ENCODE data around the gene FOXP1. TPM values are rescaled to one million over a fixed set of nuclear protein-coding genes. Genes with fewer than 3 reads are reported as not detected.

Gene FOXP1
- total and polyA plus RNA-seq, 3 donors from 2014 or later = 37.8 to 105 (median 75.9) TPM

DNA sequence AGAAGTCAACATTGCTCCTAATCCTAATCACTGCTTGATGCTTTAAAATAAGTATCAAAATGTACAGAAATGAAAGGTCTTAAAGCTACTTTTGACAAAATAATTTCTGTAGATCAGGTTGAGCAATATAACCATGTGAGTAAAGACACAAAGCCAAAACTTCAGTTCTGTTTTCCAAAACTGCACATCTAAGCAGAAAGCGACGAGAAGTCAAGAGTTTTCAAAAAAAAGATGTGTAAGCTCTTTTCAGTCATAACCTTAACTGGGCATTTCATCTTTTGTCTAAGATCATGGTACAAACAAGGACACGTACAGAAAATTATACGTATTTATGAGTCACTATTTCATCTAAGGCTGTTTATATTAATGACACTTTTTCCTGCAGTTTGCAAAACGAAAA is 608.8 kb downstream of the FOXP1 start:
- no peak overlapping the region for H3K27ac ChIP-seq
- no peak for DNase-seq
- TF ChIP-seq, protein P1, sequence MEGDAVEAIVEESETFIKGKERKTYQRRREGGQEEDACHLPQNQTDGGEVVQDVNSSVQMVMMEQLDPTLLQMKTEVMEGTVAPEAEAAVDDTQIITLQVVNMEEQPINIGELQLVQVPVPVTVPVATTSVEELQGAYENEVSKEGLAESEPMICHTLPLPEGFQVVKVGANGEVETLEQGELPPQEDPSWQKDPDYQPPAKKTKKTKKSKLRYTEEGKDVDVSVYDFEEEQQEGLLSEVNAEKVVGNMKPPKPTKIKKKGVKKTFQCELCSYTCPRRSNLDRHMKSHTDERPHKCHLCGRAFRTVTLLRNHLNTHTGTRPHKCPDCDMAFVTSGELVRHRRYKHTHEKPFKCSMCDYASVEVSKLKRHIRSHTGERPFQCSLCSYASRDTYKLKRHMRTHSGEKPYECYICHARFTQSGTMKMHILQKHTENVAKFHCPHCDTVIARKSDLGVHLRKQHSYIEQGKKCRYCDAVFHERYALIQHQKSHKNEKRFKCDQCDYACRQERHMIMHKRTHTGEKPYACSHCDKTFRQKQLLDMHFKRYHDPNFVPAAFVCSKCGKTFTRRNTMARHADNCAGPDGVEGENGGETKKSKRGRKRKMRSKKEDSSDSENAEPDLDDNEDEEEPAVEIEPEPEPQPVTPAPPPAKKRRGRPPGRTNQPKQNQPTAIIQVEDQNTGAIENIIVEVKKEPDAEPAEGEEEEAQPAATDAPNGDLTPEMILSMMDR (IDR thresholded peaks at IDR 0.05) = no peak
- no peak for TF ChIP-seq POLR2A (IDR thresholded peaks at IDR 0.05)
- no peaks in the 10 kb centered on the region for H3K36me3 ChIP-seq (ENCODE audit: low read depth, missing control alignments)
- no peaks in the 10 kb centered on the region for H3K9me3 ChIP-seq
- H3K4me1 ChIP-seq = no peaks in the 10 kb centered on the region
- H3K27me3 ChIP-seq = no peaks in the 10 kb centered on the region
- WGBS, 2 donors = 92 to 95% methylated on average over 5 of the region's 5 CpGs
- intact Hi-C loops (cut with DNase I; ENCODE audit: low total_unique reads) = no loop called here
- H3K4me3 ChIP-seq = no peak overlapping the region

DNA sequence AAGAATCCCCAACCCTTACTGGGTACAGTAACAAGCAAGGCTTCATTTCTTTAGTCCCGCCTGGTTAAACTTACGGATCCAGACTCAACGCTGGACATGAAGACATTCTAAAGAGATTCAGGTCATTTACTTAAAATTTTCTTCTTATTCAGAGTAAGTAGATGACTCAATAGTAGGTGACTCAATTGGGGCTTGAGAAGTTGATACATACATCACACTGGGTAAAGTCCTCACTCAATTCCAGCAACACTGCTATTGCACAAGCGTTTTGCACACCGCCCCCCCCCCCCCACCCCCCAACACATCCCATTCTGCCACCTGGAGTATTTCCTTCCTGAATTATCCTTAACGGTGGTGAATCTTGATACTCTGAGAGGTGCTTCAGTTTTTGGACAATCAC is 610.0 kb downstream of the FOXP1 start:
- no peaks in the 10 kb centered on the region for H3K27me3 ChIP-seq
- WGBS, 2 donors = 90 to 91% methylated on average over 6 of the region's 6 CpGs
- no peak overlapping the region for H3K4me3 ChIP-seq
- no peak overlapping the region for H3K27ac ChIP-seq
- no peaks in the 10 kb centered on the region for H3K4me1 ChIP-seq
- H3K9me3 ChIP-seq = no peaks in the 10 kb centered on the region
- no peaks in the 10 kb centered on the region for H3K36me3 ChIP-seq (ENCODE audit: low read depth, missing control alignments)
- DNase-seq = no peak
- intact Hi-C loops (cut with DNase I; ENCODE audit: low total_unique reads) = no loop called here
- no peak for TF ChIP-seq POLR2A (IDR thresholded peaks at IDR 0.05)
- TF ChIP-seq, protein P1 (IDR thresholded peaks at IDR 0.05) = no peak

DNA sequence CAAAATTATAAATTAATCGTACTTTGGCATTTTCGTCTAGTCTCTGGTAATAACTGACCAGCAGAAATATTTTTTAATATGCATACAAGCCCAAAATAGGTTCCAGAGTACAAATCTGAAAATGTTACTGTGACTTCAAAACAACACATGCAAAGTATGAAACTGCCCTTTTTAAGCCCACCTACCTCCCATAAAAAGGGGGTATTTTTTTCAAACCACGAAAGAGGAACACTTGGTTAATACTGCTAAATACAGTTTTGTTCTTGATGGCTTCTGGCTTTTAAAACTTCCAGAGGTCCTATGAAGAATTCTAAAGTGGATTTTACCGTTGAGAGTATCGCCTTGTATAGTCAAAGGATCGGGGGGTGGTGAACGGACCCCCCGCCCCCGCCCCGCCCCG is 610.7 kb downstream of the FOXP1 start:
- 93 to 96% methylated on average over 11 of the region's 11 CpGs for WGBS, 2 donors
- Histone ChIP-seq H3K4me1 (no peaks in the 10 kb centered on the region), H3K4me3 (no peak overlapping the region), H3K36me3 (ENCODE audit: low read depth, missing control alignments) (no peaks in the 10 kb centered on the region), H3K27me3 (no peaks in the 10 kb centered on the region), H3K27ac (no peak overlapping the region), H3K9me3 (no peaks in the 10 kb centered on the region)
- no peak for DNase-seq
- intact Hi-C loops (cut with DNase I; ENCODE audit: low total_unique reads) = no loop called here
- TF ChIP-seq, protein P1 (IDR thresholded peaks at IDR 0.05) = no peak
- no peak for TF ChIP-seq POLR2A (IDR thresholded peaks at IDR 0.05)

DNA sequence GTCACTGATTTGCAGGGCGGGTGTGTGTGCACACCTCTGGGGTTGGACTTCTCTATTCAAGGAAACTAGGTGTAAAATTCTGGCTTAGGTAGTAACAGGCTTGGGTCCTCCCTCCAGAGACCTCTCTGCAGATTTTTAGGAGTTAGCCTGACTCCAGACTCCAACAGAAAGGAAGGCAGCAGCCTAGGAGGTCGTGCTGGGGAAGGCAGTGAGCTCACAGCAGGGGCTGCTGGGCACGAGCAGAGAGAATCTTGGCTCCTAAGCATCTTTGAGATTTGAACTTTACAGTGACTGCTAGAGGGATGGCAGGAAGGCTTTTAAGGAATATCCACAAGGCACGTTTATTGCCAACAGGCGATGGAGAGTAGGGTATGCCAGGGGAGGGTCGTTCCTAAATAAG is 612.6 kb downstream of the FOXP1 start:
- Histone ChIP-seq H3K27me3 (no peaks in the 10 kb centered on the region), H3K9me3 (no peaks in the 10 kb centered on the region), H3K36me3 (ENCODE audit: low read depth, missing control alignments) (no peaks in the 10 kb centered on the region), H3K4me3 (no peak overlapping the region), H3K4me1 (no peaks in the 10 kb centered on the region), H3K27ac (no peak overlapping the region)
- intact Hi-C loops (cut with DNase I; ENCODE audit: low total_unique reads) = no loop called here
- DNase-seq = no peak
- no peak for TF ChIP-seq POLR2A (IDR thresholded peaks at IDR 0.05)
- TF ChIP-seq, protein P1 (IDR thresholded peaks at IDR 0.05) = no peak
- 86 to 92% methylated on average over 6 of the region's 6 CpGs for WGBS, 2 donors

DNA sequence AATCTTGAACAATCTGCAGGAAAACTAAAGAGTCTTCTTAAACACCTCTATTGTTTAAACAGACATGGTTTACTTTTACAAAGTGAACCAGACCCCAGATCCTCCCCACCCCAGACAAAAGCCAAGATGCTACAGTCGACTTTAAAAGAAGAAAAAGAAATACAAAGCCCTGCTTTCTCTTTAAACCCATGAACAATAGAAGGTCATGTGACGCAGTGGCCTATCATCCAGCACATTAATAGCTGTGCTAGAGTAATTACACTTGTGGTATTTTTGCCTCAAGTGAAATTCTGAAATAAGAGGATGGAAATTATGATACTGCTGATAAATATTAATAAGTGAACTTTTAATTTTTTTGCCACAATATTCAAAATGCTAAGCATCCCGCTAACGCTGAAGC is 613.4 kb downstream of the FOXP1 start:
- WGBS, 2 donors = 91% methylated on average over 4 of the region's 4 CpGs
- Histone ChIP-seq H3K27me3 (no peaks in the 10 kb centered on the region), H3K9me3 (no peaks in the 10 kb centered on the region), H3K27ac (no peak overlapping the region), H3K36me3 (ENCODE audit: low read depth, missing control alignments) (no peaks in the 10 kb centered on the region), H3K4me3 (no peak overlapping the region), H3K4me1 (no peaks in the 10 kb centered on the region)
- intact Hi-C loops (cut with DNase I; ENCODE audit: low total_unique reads) = no loop called here
- no peak for DNase-seq
- no peak for TF ChIP-seq POLR2A (IDR thresholded peaks at IDR 0.05)
- TF ChIP-seq, protein P1 (IDR thresholded peaks at IDR 0.05) = no peak
